ENCODE results near the gene PLET1. TPM values are rescaled to one million over a fixed set of nuclear protein-coding genes. Genes with fewer than 3 reads are reported as not detected.

PLET1 gene
- total and polyA plus RNA-seq, 2 of the 8 experiments (the other 6 are each of a cell fraction or from before 2014, with no cell fraction given), result not detected

GRCh38 chr11:112231952-112232351 lies 28.7 kb downstream of the PLET1 start (continued):
- TF ChIP-seq FOSL1 (IDR thresholded peaks at IDR 0.05; ENCODE audit: insufficient read depth, low read depth, low read length), result no peak
- no peak for TF ChIP-seq EZH2 (IDR thresholded peaks at IDR 0.05; ENCODE audit: low read depth, low read length, severe bottlenecking)
- TF ChIP-seq, protein P1, sequence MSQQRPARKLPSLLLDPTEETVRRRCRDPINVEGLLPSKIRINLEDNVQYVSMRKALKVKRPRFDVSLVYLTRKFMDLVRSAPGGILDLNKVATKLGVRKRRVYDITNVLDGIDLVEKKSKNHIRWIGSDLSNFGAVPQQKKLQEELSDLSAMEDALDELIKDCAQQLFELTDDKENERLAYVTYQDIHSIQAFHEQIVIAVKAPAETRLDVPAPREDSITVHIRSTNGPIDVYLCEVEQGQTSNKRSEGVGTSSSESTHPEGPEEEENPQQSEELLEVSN (IDR thresholded peaks at IDR 0.05), result no peak
- no peak for TF ChIP-seq SIN3A (conservative IDR thresholded peaks at IDR 0.05 in 1 of 2, IDR thresholded peaks at IDR 0.05 in 1 of 2; ENCODE audit: low read depth in 1 of 2, low read length in 2 of 2)
- no peak for TF ChIP-seq GTF2F1 (IDR thresholded peaks at IDR 0.05; ENCODE audit: borderline replicate concordance, low read depth, low read length)
